ENCODE measurements around the gene PAPSS2. TPM values are rescaled to one million over a fixed set of nuclear protein-coding genes. Genes with fewer than 3 reads are reported as not detected.
"Not testable (repeated sequence)": the region's sequence is repeated elsewhere in the genome, so short reads cannot be mapped to it uniquely, and the experiment has no call there.

Gene PAPSS2
- total RNA-seq, 1 donor from 2014 or later, result 1.3 TPM

- Mint-ChIP-seq H3K4me1 (peaks cover 4% of the 10 kb centered on the region), H3K36me3 (ENCODE audit: low read depth) (no peaks in the 10 kb centered on the region), H3K27me3 (ENCODE audit: low read depth) (no peaks in the 10 kb centered on the region)
Measured at GRCh38 chr10:87746911-87747310, 87.2 kb downstream of the PAPSS2 start.

GRCh38 chr10:87748244-87748643 is 88.6 kb downstream of the PAPSS2 start:
- not testable (repeated sequence) for H3K4me3 Mint-ChIP-seq, H3K4me1 Mint-ChIP-seq

More at GRCh38 chr10:87746911-87747310, 87.2 kb downstream of the PAPSS2 start:
- Mint-ChIP-seq H3K9me3 (peaks cover 3% of the 10 kb centered on the region), H3K27ac (ENCODE audit: unreplicated experiment) (no peak overlapping the region), H3K4me3 (no peak overlapping the region)
- no peak for TF ChIP-seq CTCF (conservative IDR thresholded peaks at IDR 0.05)
- DNase-seq (ENCODE audit: low read depth, low spot score), result no peak

GRCh38 chr10:87750001-87750671 is 90.5 kb downstream of the PAPSS2 start:
- DNase-seq (ENCODE audit: low read depth, low spot score), result no peak
- Mint-ChIP-seq H3K9me3 (peaks cover 3% of the 10 kb centered on the region), H3K27ac (ENCODE audit: unreplicated experiment) (no peak overlapping the region), H3K36me3 (ENCODE audit: low read depth) (peaks cover 10% of the 10 kb centered on the region), H3K4me1 (peaks cover 4% of the 10 kb centered on the region), H3K27me3 (ENCODE audit: low read depth) (no peaks in the 10 kb centered on the region), H3K4me3 (no peak overlapping the region)
- TF ChIP-seq CTCF (conservative IDR thresholded peaks at IDR 0.05), result no peak

More at GRCh38 chr10:87748244-87748643, 88.6 kb downstream of the PAPSS2 start:
- H3K36me3 Mint-ChIP-seq (ENCODE audit: low read depth); H3K27ac Mint-ChIP-seq (ENCODE audit: unreplicated experiment); DNase-seq (ENCODE audit: low read depth, low spot score); H3K27me3 Mint-ChIP-seq (ENCODE audit: low read depth); H3K9me3 Mint-ChIP-seq: not testable (repeated sequence)

- Mint-ChIP-seq H3K4me1 (peaks cover 4% of the 10 kb centered on the region), H3K27me3 (ENCODE audit: low read depth) (no peaks in the 10 kb centered on the region)
- no peak for TF ChIP-seq CTCF (conservative IDR thresholded peaks at IDR 0.05)
Measured at GRCh38 chr10:87750817-87751216, 91.1 kb downstream of the PAPSS2 start.

GRCh38 chr10:87751274-87751673 is 91.6 kb downstream of the PAPSS2 start:
- H3K4me1 Mint-ChIP-seq, result peaks cover 4% of the 10 kb centered on the region
- H3K36me3 Mint-ChIP-seq (ENCODE audit: low read depth), result peaks cover 10% of the 10 kb centered on the region
- no peak overlapping the region for H3K27ac Mint-ChIP-seq (ENCODE audit: unreplicated experiment)
- H3K4me3 Mint-ChIP-seq, result no peak overlapping the region
- no peak for TF ChIP-seq CTCF (conservative IDR thresholded peaks at IDR 0.05)
- H3K9me3 Mint-ChIP-seq, result peaks cover 3% of the 10 kb centered on the region
- no peaks in the 10 kb centered on the region for H3K27me3 Mint-ChIP-seq (ENCODE audit: low read depth)
- no peak for DNase-seq (ENCODE audit: low read depth, low spot score)

More at GRCh38 chr10:87750817-87751216, 91.1 kb downstream of the PAPSS2 start:
- H3K4me3 Mint-ChIP-seq, result no peak overlapping the region
- H3K36me3 Mint-ChIP-seq (ENCODE audit: low read depth), result peaks cover 10% of the 10 kb centered on the region
- DNase-seq (ENCODE audit: low read depth, low spot score), result no peak
- peaks cover 3% of the 10 kb centered on the region for H3K9me3 Mint-ChIP-seq
- no peak overlapping the region for H3K27ac Mint-ChIP-seq (ENCODE audit: unreplicated experiment)

- peaks cover 10% of the 10 kb centered on the region for H3K36me3 Mint-ChIP-seq (ENCODE audit: low read depth)
- no peak overlapping the region for H3K27ac Mint-ChIP-seq (ENCODE audit: unreplicated experiment)
- no peak for DNase-seq (ENCODE audit: low read depth, low spot score)
- H3K27me3 Mint-ChIP-seq (ENCODE audit: low read depth), result no peaks in the 10 kb centered on the region
- H3K9me3 Mint-ChIP-seq, result peaks cover 3% of the 10 kb centered on the region
- peaks cover 4% of the 10 kb centered on the region for H3K4me1 Mint-ChIP-seq
- H3K4me3 Mint-ChIP-seq, result no peak overlapping the region
- no peak for TF ChIP-seq CTCF (conservative IDR thresholded peaks at IDR 0.05)
Measured at GRCh38 chr10:87752566-87752965, 92.9 kb downstream of the PAPSS2 start.
